BJ (cell line): Measurements from ENCODE around the gene RHOT2. TPM values are rescaled to one million over a fixed set of nuclear protein-coding genes. Genes with fewer than 3 reads are reported as not detected.
A peak's percentile ranks its signal among the peaks of the same experiment; 100 is the strongest.

ENCODE experiments used
- CTCF ChIA-PET: fragments of 350-600 bp; formaldehyde crosslinking; extraction: SDS; loops from one replicate; lab custom pipeline; 2021; ENCODE audit warnings: antibody characterized with exemption, inconsistent platforms; lab: Yijun Ruan, JAX
- POLR2A ChIA-PET: fragments of 300-600 bp; sonication (Branson Sonifier 250); formaldehyde crosslinking; extraction: SDS; loops from one replicate; lab custom pipeline; 2021; ENCODE audit warnings: antibody characterized with exemption; lab: Charles Lee
- DNase-seq: peaks from one replicate; pipeline ENCODE4 v3.0.0-alpha.2; 2011; ENCODE audit warnings: low read depth
- H3K27me3 ChIP-seq: 2 replicates; pipeline ENCODE4 v1.6.0; 2011; ENCODE audit warnings: low read length; ENCODE audit not compliant: control insufficient read depth, insufficient read depth
- H3K36me3 ChIP-seq: 2 replicates; pipeline ENCODE4 v1.5.1; 2011; ENCODE audit warnings: low read length; ENCODE audit not compliant: control insufficient read depth, insufficient read depth
- H3K4me3 ChIP-seq: 2 replicates; pipeline ENCODE4 v1.5.1; 2011; ENCODE audit warnings: low read depth, mild to moderate bottlenecking, control low read depth, low read length
- CTCF ChIP-seq: IDR thresholded peaks from 2 replicates; pipeline ENCODE4 v1.5.1; 2011; ENCODE audit warnings: low read depth, mild to moderate bottlenecking, control low read depth, inconsistent platforms, low read length, moderate library complexity; ENCODE audit not compliant: insufficient read depth
- polyA plus RNA-seq: library from polyadenylated mRNA; depleted of rRNA; stranded (reverse); fragments of >200 nt; gene quantifications from 2 replicates; pipeline ENCODE4 v1.2.3, GENCODE V29; 2011

The RHOT2 gene
- polyA plus RNA-seq, 1 experiment: 81.7 TPM

GRCh38 chr16:709566-710499, 41.9 kb downstream of the RHOT2 start:
- 0 out of 2 replicates have a peak, but pooled peaks have one; percentile 5 for TF ChIP-seq CTCF
- Histone ChIP-seq H3K4me3 (no peak overlapping the region), H3K36me3 (no peaks in the 10 kb centered on the region), H3K27me3 (peaks cover 17% of the 10 kb centered on the region)
- DNase-seq: no peak
- ChIA-PET POLR2A (no interaction called here), CTCF (interaction anchor here (1.1 to 5.2 kb wide), 9 partner anchors 13 to 377 kb away, joined by 3 to 47 read pairs (median 4); partner anchors contain the start of genes CCDC78, CHTF18, JMJD8 and RPUSD1)

- Histone ChIP-seq H3K27me3 (peaks cover 17% of the 10 kb centered on the region), H3K4me3 (no peak overlapping the region), H3K36me3 (no peaks in the 10 kb centered on the region)
- CTCF ChIA-PET: interaction anchor here (0.6 to 5.2 kb wide), 12 partner anchors 12 to 391 kb away, joined by 3 to 47 read pairs (median 4); partner anchors contain the start of genes CCDC78, CHTF18, JMJD8 and RPUSD1
- no peak for DNase-seq
- TF ChIP-seq CTCF: no peak
- POLR2A ChIA-PET: no interaction called here
Observed at GRCh38 chr16:710500-711075, 42.7 kb downstream of the RHOT2 start.

DNA sequence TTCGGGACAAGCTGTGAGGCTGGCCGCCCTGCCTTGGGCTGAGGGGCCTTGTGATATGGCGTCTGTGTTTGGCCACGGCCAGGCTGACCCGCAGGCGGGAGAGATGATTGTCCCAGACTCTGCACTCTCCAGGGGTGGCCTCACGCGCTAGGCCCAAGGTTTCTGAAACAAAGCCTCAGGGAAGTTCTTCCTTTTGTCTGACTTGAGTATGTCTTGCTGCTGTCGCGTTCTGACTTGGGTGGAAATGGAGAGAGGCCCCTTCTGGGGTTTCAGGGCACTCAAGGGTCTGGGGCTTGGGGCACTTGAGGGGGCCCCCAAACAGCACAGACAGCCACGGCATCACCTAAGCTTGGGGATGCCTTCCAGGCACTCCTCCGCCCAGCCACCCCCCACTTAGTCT, 43.2 kb downstream of the RHOT2 start:
- ChIA-PET CTCF (interaction anchor here (0.6 to 5.2 kb wide), 10 partner anchors 12 to 390 kb away, joined by 3 to 47 read pairs (median 4); partner anchors contain the start of genes CCDC78, CHTF18 and RPUSD1), POLR2A (no interaction called here)
- DNase-seq: no peak
- Histone ChIP-seq H3K4me3 (no peak overlapping the region), H3K27me3 (peaks cover 17% of the 10 kb centered on the region), H3K36me3 (no peaks in the 10 kb centered on the region)
- TF ChIP-seq CTCF: no peak

- CTCF ChIA-PET: interaction anchor here (0.6 to 5.5 kb wide), 35 partner anchors 8 to 494 kb away, joined by 3 to 120 read pairs (median 4); partner anchors contain the start of genes ANTKMT, CCDC78, CHTF18 and HAGHL
Observed at GRCh38 chr16:711548-712320, 43.8 kb downstream of the RHOT2 start.

More at GRCh38 chr16:711548-712320, 43.8 kb downstream of the RHOT2 start:
- no peak for DNase-seq
- peak; percentile 93 for TF ChIP-seq CTCF
- Histone ChIP-seq H3K36me3 (no peaks in the 10 kb centered on the region), H3K27me3 (peaks cover 14% of the 10 kb centered on the region), H3K4me3 (no peak overlapping the region)
- POLR2A ChIA-PET: no interaction called here
